Activated CD8-positive, alpha-beta T cell treated with anti-CD3 and anti-CD28 coated beads for 36 hours (primary cell): ENCODE results near the gene AFAP1. TPM values are rescaled to one million over a fixed set of nuclear protein-coding genes. Genes with fewer than 3 reads are reported as not detected.

Experiments
- ATAC-seq: fragments of 200-7000 bp; cut with Tn5 transposase; one replicate; pipeline ENCODE4 v1.10.0; 2021; ENCODE audit warnings: mild to moderate bottlenecking, moderate library complexity
- CTCF ChIA-PET: fragments of 350-600 bp; sonication (Branson Sonifier 250); formaldehyde crosslinking; loops from one replicate; lab custom pipeline; 2021; ENCODE audit warnings: antibody characterized with exemption; lab: Charles Lee
- POLR2A ChIA-PET: fragments of 350-600 bp; sonication (Branson Sonifier 250); formaldehyde crosslinking; loops from one replicate; lab custom pipeline; 2021; ENCODE audit warnings: antibody characterized with exemption; lab: Charles Lee
- DNase-seq: peaks from one replicate; pipeline ENCODE4 v3.0.0-alpha.2; 2020
- H3K27ac Mint-ChIP-seq: one replicate; pipeline ENCODE4 v1.8.0; 2021; ENCODE audit warnings: mild to moderate bottlenecking, mixed read lengths
- H3K27me3 Mint-ChIP-seq: one replicate; pipeline ENCODE4 v1.8.0; 2021; ENCODE audit warnings: mixed read lengths
- H3K36me3 Mint-ChIP-seq: one replicate; pipeline ENCODE4 v1.8.0; 2021; ENCODE audit warnings: low read depth, mixed read lengths
- H3K4me1 Mint-ChIP-seq: one replicate; pipeline ENCODE4 v1.8.0; 2021; ENCODE audit warnings: low read depth, mixed read lengths
- H3K4me3 Mint-ChIP-seq: one replicate; pipeline ENCODE4 v1.8.0; 2021; ENCODE audit warnings: mild to moderate bottlenecking, moderate library complexity, mixed read lengths
- H3K9me3 Mint-ChIP-seq: one replicate; pipeline ENCODE4 v1.8.0; 2021; ENCODE audit warnings: mixed read lengths
- CTCF ChIP-seq: fragments of 200-600 bp; IDR thresholded peaks from one replicate; pipeline ENCODE4 v1.8.0; 2022; ENCODE audit warnings: antibody characterized with exemption, mild to moderate bottlenecking
- intact Hi-C: fragments of 100-400 bp; cut with micrococcal nuclease; formaldehyde crosslinking; loops from one replicate; pipeline ENCODE4 v1.10.0; 2022
- total RNA-seq, 2 experiments: library from RNA; stranded (reverse); gene quantifications; one replicate each; pipeline ENCODE4 v1.2.3, GENCODE V29; 2021

AFAP1 gene
- total RNA-seq, 2 experiments from 2014 or later: 25.5 to 26.5 TPM

GRCh38 chr4:7867191-7867590 lies 72.5 kb downstream of the AFAP1 start:
- no peak overlapping the region for H3K27ac Mint-ChIP-seq
- H3K27me3 Mint-ChIP-seq: no peaks in the 10 kb centered on the region
- DNase-seq: no peak
- peaks cover 4% of the 10 kb centered on the region for H3K9me3 Mint-ChIP-seq
- H3K36me3 Mint-ChIP-seq: peaks cover 24% of the 10 kb centered on the region
- ChIA-PET POLR2A (interaction anchor here (0.9 kb wide), 1 partner anchor 29 kb away, joined by 3 read pairs; no protein-coding TSS in a partner anchor), CTCF (no interaction called here)
- no peak for TF ChIP-seq CTCF
- no peak for ATAC-seq
- intact Hi-C loops: no loop called here
- peaks cover 25% of the 10 kb centered on the region for H3K4me1 Mint-ChIP-seq
- no peak overlapping the region for H3K4me3 Mint-ChIP-seq

- no peak overlapping the region for H3K27ac Mint-ChIP-seq
- no peak for TF ChIP-seq CTCF
- no peak overlapping the region for H3K4me3 Mint-ChIP-seq
- H3K9me3 Mint-ChIP-seq: peaks cover 4% of the 10 kb centered on the region
- H3K36me3 Mint-ChIP-seq: peaks cover 21% of the 10 kb centered on the region
- intact Hi-C loops: no loop called here
- H3K27me3 Mint-ChIP-seq: no peaks in the 10 kb centered on the region
- DNase-seq (peak; percentile 31), ATAC-seq (no peak)
- peaks cover 25% of the 10 kb centered on the region for H3K4me1 Mint-ChIP-seq
- CTCF ChIA-PET: interaction anchor here (1.2 to 2.1 kb wide), 2 partner anchors 11 to 22 kb away, joined by 4 to 7 read pairs; no protein-coding TSS in a partner anchor
- POLR2A ChIA-PET: interaction anchor here (1.3 kb wide), 1 partner anchor 11 kb away, joined by 3 read pairs; no protein-coding TSS in a partner anchor
These were observed 74.1 kb downstream of the AFAP1 start for GRCh38 chr4:7865533-7865932.

- Mint-ChIP-seq H3K27ac (no peak overlapping the region), H3K27me3 (no peaks in the 10 kb centered on the region), H3K4me3 (no peak overlapping the region), H3K36me3 (peaks cover 21% of the 10 kb centered on the region), H3K4me1 (peaks cover 25% of the 10 kb centered on the region), H3K9me3 (peaks cover 4% of the 10 kb centered on the region)
- POLR2A ChIA-PET: interaction anchor here (0.7 to 1.4 kb wide), 3 partner anchors 10 to 362 kb away, joined by 3 to 5 read pairs (median 4); no protein-coding TSS in a partner anchor
- intact Hi-C loops: no loop called here
- ATAC-seq (peak; percentile 18), DNase-seq (peak; percentile 22)
- CTCF ChIA-PET: interaction anchor here (0.8 to 2.1 kb wide), 7 partner anchors 12 to 124 kb away, joined by 3 to 7 read pairs (median 4); no protein-coding TSS in a partner anchor
- no peak for TF ChIP-seq CTCF
These were observed 75.0 kb downstream of the AFAP1 start for GRCh38 chr4:7864685-7865084.

GRCh38 chr4:7863911-7864681 lies 75.6 kb downstream of the AFAP1 start:
- no peak for TF ChIP-seq CTCF
- intact Hi-C loops: no loop called here

More at GRCh38 chr4:7863911-7864681, 75.6 kb downstream of the AFAP1 start:
- peaks cover 21% of the 10 kb centered on the region for H3K36me3 Mint-ChIP-seq
- ATAC-seq: peak; percentile 71
- peak; percentile 61 for DNase-seq
- peaks cover 4% of the 10 kb centered on the region for H3K9me3 Mint-ChIP-seq
- CTCF ChIA-PET: interaction anchor here (0.8 to 2.1 kb wide), 8 partner anchors 12 to 124 kb away, joined by 3 to 7 read pairs (median 4); no protein-coding TSS in a partner anchor
- H3K27ac Mint-ChIP-seq: peak overlapping the region; percentile 64
- H3K4me3 Mint-ChIP-seq: peak overlapping the region; percentile 55
- peaks cover 25% of the 10 kb centered on the region for H3K4me1 Mint-ChIP-seq
- H3K27me3 Mint-ChIP-seq: no peaks in the 10 kb centered on the region
- POLR2A ChIA-PET: interaction anchor here (0.7 to 1.4 kb wide), 4 partner anchors 9 to 363 kb away, joined by 3 to 5 read pairs (median 4); no protein-coding TSS in a partner anchor
